SK-N-SH (cell line): ENCODE measurements around the gene TTLL7. TPM values are rescaled to one million over a fixed set of nuclear protein-coding genes. Genes with fewer than 3 reads are reported as not detected.

Experiments used
- CTCF ChIA-PET: fragments of 300-600, 350-600 bp; formaldehyde crosslinking; extraction: SDS; loops from one replicate; lab custom pipeline; 2021; lab: Yijun Ruan, JAX
- POLR2A ChIA-PET: fragments of 350-600 bp; sonication (Branson Sonifier 250); formaldehyde crosslinking; extraction: SDS; loops from one replicate; lab custom pipeline; 2020; ENCODE audit warnings: antibody characterized with exemption, inconsistent platforms; lab: Yijun Ruan, JAX
- DNase-seq: peaks from one replicate; pipeline ENCODE4 v3.0.0; 2012
- H2AFZ ChIP-seq: fragments of 200-600 bp; sonication (generic); 2 replicates; pipeline ENCODE4 v1.8.1; 2016; ENCODE audit warnings: antibody characterized with exemption, mild to moderate bottlenecking, low read depth
- H3F3A ChIP-seq: fragments of 200-600 bp; sonication (generic); replicated peaks from 2 replicates; pipeline ENCODE3; 2016; ENCODE audit warnings: antibody characterized with exemption, mild to moderate bottlenecking; ENCODE audit not compliant: insufficient read depth
- H3K27ac ChIP-seq, 2 experiments: fragments of 200-500 bp in 1 of 2; fragments of 200-600 bp in 1 of 2; sonication (Bioruptor generic) in 1 of 2; sonication (generic), shearing (Covaris generic) in 1 of 2; 2 replicates each; pipeline versions ENCODE4 v1.5.1 to v1.6.1; 2014 to 2016; ENCODE audit warnings: low read depth in 2 of 2, inconsistent platforms in 1 of 2, low read length in 1 of 2, mild to moderate bottlenecking in 1 of 2, mixed read lengths in 1 of 2
- H3K27me3 ChIP-seq: fragments of 200-600 bp; sonication (generic), shearing (Covaris generic); 2 replicates; pipeline ENCODE4 v1.6.1; 2016; ENCODE audit warnings: mixed run types; ENCODE audit not compliant: insufficient read depth
- H3K36me3 ChIP-seq, 2 experiments: fragments of 200-500 bp in 1 of 2; fragments of 200-600 bp in 1 of 2; sonication (Bioruptor generic) in 1 of 2; sonication (generic) in 1 of 2; replicated peaks in 1 of 2; 2 replicates each; pipeline versions ENCODE3 to v1.5.1; 2014 to 2016; ENCODE audit warnings: low read length in 1 of 2, mild to moderate bottlenecking in 1 of 2; ENCODE audit not compliant: insufficient read depth in 2 of 2, control insufficient read depth in 1 of 2
- H3K4me1 ChIP-seq, 2 experiments: fragments of 200-500 bp in 1 of 2; fragments of 200-600 bp in 1 of 2; sonication (Bioruptor generic) in 1 of 2; sonication (generic), shearing (Covaris generic) in 1 of 2; 2 replicates each; pipeline versions ENCODE4 v1.5.1 to v1.6.1; 2014 to 2016; ENCODE audit warnings: low read depth in 1 of 2, low read length in 1 of 2, mixed run types in 1 of 2; ENCODE audit not compliant: insufficient read depth in 2 of 2, control insufficient read depth in 1 of 2
- H3K4me2 ChIP-seq: fragments of 200-600 bp; sonication (generic), shearing (Covaris generic); 2 replicates; pipeline ENCODE4 v1.6.1; 2017; ENCODE audit warnings: mixed run types
- H3K4me3 ChIP-seq, 2 experiments: fragments of 200-500 bp in 1 of 2; fragments of 200-600 bp in 1 of 2; sonication (Bioruptor generic) in 1 of 2; sonication (generic), shearing (Covaris generic) in 1 of 2; 2 replicates each; pipeline versions ENCODE4 v1.5.1 to v1.8.1; 2014 to 2016; ENCODE audit warnings: low read depth in 2 of 2, inconsistent platforms in 1 of 2, low read length in 1 of 2, mild to moderate bottlenecking in 1 of 2, mixed read lengths in 1 of 2, moderate library complexity in 1 of 2
- H3K79me2 ChIP-seq: fragments of 200-600 bp; sonication (generic); 2 replicates; pipeline ENCODE4 v1.8.1; 2017; ENCODE audit warnings: mild to moderate bottlenecking; ENCODE audit not compliant: insufficient read depth
- H3K9ac ChIP-seq: fragments of 200-600 bp; sonication (generic); 2 replicates; pipeline ENCODE4 v1.6.1; 2017; ENCODE audit warnings: mixed run types
- H3K9me2 ChIP-seq: fragments of 200-600 bp; sonication (generic); 2 replicates; pipeline ENCODE4 v1.6.1; 2017; ENCODE audit warnings: mixed run types
- H3K9me3 ChIP-seq: fragments of 200-600 bp; sonication (generic); 2 replicates; pipeline ENCODE4 v1.6.1; 2017; ENCODE audit warnings: mixed run types, mild to moderate bottlenecking, moderate library complexity
- H4K20me1 ChIP-seq: fragments of 200-600 bp; sonication (generic); 2 replicates; pipeline ENCODE4 v1.6.1; 2017; ENCODE audit warnings: mild to moderate bottlenecking, mixed run types; ENCODE audit not compliant: insufficient read depth
- CHD2 ChIP-seq: fragments of 150-350 bp; IDR thresholded peaks from 2 replicates; pipeline ENCODE4 v1.6.1; 2018; ENCODE audit warnings: low read length; ENCODE audit not compliant: partially characterized antibody
- EP300 ChIP-seq, 2 experiments: IDR thresholded peaks; 2 replicates each; pipeline versions ENCODE4 v1.4.0 to v1.6.1; 2012; ENCODE audit warnings: borderline replicate concordance in 1 of 2, low read depth in 1 of 2, low read length in 1 of 2
- EZH2phosphoT487 ChIP-seq: fragments of 200-600 bp; sonication (generic); IDR thresholded peaks from 2 replicates; pipeline ENCODE4 v1.6.1; 2017; ENCODE audit warnings: low read depth, mixed run types, mild to moderate bottlenecking, antibody characterized with exemption, moderate library complexity, borderline replicate concordance
- FOXJ3 ChIP-seq: sonication (generic); formaldehyde crosslinking; IDR thresholded peaks from 2 replicates; pipeline ENCODE4 v1.5.1; 2020; ENCODE audit warnings: mild to moderate bottlenecking, missing genetic modification reagents
- FOXM1 ChIP-seq: IDR thresholded peaks from 2 replicates; pipeline ENCODE4 v1.4.0; 2012; ENCODE audit warnings: low read depth, mild to moderate bottlenecking
- GABPA ChIP-seq: IDR thresholded peaks from 2 replicates; pipeline ENCODE4 v1.4.0; 2012; ENCODE audit warnings: low read depth, mild to moderate bottlenecking
- GATA2 ChIP-seq: sonication (generic); formaldehyde crosslinking; IDR thresholded peaks from 2 replicates; pipeline ENCODE4 v1.5.0; 2020; ENCODE audit warnings: mild to moderate bottlenecking, missing genetic modification reagents
- JUND ChIP-seq: IDR thresholded peaks from 2 replicates; pipeline ENCODE4 v1.4.0; 2012
- MEF2A ChIP-seq: IDR thresholded peaks from 2 replicates; pipeline ENCODE4 v1.4.0; 2012; ENCODE audit warnings: low read depth, borderline replicate concordance
- MXI1 ChIP-seq: IDR thresholded peaks from 2 replicates; pipeline ENCODE4 v1.6.1; 2012; ENCODE audit warnings: mild to moderate bottlenecking, low read depth, low read length, improper control_type of control experiment
- NFIC ChIP-seq: IDR thresholded peaks from 2 replicates; pipeline ENCODE4 v1.4.0; 2012; ENCODE audit warnings: borderline replicate concordance
- NRF1 ChIP-seq: IDR thresholded peaks from 2 replicates; pipeline ENCODE4 v1.6.1; 2012; ENCODE audit warnings: low read depth, mild to moderate bottlenecking, low read length
- POLR2AphosphoS5 ChIP-seq: IDR thresholded peaks from 2 replicates; pipeline ENCODE4 v1.6.1; 2012; ENCODE audit warnings: low read depth, low read length
- RFX5 ChIP-seq: IDR thresholded peaks from 2 replicates; pipeline ENCODE4 v1.6.1; 2012; ENCODE audit warnings: mild to moderate bottlenecking, improper control_type of control experiment, low read length
- SMC3 ChIP-seq: IDR thresholded peaks from 2 replicates; pipeline ENCODE4 v1.6.1; 2012; ENCODE audit warnings: low read depth, low read length, improper control_type of control experiment
- TAF1 ChIP-seq: IDR thresholded peaks from 2 replicates; pipeline ENCODE4 v1.6.1; 2012; ENCODE audit warnings: low read depth, mild to moderate bottlenecking, low read length, moderate library complexity, borderline replicate concordance
- TEAD4 ChIP-seq: IDR thresholded peaks from 2 replicates; pipeline ENCODE4 v1.4.0; 2012; ENCODE audit warnings: mild to moderate bottlenecking, borderline replicate concordance; ENCODE audit not compliant: insufficient read depth
- WGBS: methylation state at CpG from one replicate; pipeline ENCODE4 v1.1.6; 2017; ENCODE audit warnings: low lambda C conversion rate; 5-methylcytosine and 5-hydroxymethylcytosine counted together
- polyA plus RNA-seq, 3 experiments: library from polyadenylated mRNA; depleted of rRNA; stranded (reverse); fragments of >200 nt; gene quantifications; 2 replicates each; pipeline ENCODE4 v1.2.3, GENCODE V29; 2012
- TF ChIP-seq, protein P1 (sequence below): fragments of 150-350 bp; IDR thresholded peaks from 2 replicates; pipeline ENCODE4 v1.6.1; 2017; ENCODE audit warnings: antibody characterized with exemption, low read length, low read depth, borderline replicate concordance
- TF ChIP-seq, protein P2 (sequence below): IDR thresholded peaks from 2 replicates; pipeline ENCODE4 v1.4.0; 2012; ENCODE audit warnings: low read depth, borderline replicate concordance
- TF ChIP-seq, protein P3 (sequence below): fragments of 150-350 bp; IDR thresholded peaks from 2 replicates; pipeline ENCODE4 v1.6.1; 2016; ENCODE audit warnings: mild to moderate bottlenecking, low read depth, low read length
- TF ChIP-seq, protein P4 (sequence below): fragments of 200-600 bp; sonication (generic); IDR thresholded peaks from 2 replicates; pipeline ENCODE4 v1.6.1; 2017; ENCODE audit warnings: antibody characterized with exemption, mild to moderate bottlenecking, moderate library complexity
- TF ChIP-seq, protein P5 (sequence below): IDR thresholded peaks from 2 replicates; pipeline ENCODE4; 2012

The TTLL7 gene
- polyA plus RNA-seq, 1 of the 3 experiments (the other 2 are of a cell fraction), result 7.3 TPM

DNA sequence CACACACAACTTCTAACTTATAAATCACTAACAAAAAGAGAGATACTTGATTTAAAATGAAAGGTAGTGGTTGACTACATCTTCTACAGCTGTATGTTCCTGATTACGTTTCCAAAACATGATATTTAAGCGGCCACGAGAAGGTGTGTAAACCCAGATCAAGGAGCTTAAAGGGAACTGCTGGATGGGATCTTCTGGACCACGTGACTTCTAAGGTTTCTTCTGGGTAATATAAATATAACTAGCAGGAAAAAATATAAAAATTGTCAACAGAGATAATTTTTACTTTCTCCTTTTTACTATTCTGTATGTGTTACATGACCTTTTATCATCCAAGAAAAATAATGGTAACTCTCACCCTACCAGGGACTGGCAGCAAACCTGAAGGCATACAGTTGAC, 66.2 kb downstream of the TTLL7 start:
- H2AFZ ChIP-seq, result no peak overlapping the region
- H4K20me1 ChIP-seq, result no peaks in the 10 kb centered on the region
- no peak for DNase-seq
- H3K27me3 ChIP-seq, result no peaks in the 10 kb centered on the region
- no peak overlapping the region for H3K9ac ChIP-seq
- no peak for TF ChIP-seq CHD2
- TF ChIP-seq, protein P1, sequence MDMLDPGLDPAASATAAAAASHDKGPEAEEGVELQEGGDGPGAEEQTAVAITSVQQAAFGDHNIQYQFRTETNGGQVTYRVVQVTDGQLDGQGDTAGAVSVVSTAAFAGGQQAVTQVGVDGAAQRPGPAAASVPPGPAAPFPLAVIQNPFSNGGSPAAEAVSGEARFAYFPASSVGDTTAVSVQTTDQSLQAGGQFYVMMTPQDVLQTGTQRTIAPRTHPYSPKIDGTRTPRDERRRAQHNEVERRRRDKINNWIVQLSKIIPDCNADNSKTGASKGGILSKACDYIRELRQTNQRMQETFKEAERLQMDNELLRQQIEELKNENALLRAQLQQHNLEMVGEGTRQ, result no peak
- no peak for TF ChIP-seq JUND
- no peak for TF ChIP-seq SMC3
- TF ChIP-seq NFIC, result no peak
- TF ChIP-seq, protein P2, sequence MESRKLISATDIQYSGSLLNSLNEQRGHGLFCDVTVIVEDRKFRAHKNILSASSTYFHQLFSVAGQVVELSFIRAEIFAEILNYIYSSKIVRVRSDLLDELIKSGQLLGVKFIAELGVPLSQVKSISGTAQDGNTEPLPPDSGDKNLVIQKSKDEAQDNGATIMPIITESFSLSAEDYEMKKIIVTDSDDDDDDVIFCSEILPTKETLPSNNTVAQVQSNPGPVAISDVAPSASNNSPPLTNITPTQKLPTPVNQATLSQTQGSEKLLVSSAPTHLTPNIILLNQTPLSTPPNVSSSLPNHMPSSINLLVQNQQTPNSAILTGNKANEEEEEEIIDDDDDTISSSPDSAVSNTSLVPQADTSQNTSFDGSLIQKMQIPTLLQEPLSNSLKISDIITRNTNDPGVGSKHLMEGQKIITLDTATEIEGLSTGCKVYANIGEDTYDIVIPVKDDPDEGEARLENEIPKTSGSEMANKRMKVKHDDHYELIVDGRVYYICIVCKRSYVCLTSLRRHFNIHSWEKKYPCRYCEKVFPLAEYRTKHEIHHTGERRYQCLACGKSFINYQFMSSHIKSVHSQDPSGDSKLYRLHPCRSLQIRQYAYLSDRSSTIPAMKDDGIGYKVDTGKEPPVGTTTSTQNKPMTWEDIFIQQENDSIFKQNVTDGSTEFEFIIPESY, result no peak
- TF ChIP-seq, protein P3, sequence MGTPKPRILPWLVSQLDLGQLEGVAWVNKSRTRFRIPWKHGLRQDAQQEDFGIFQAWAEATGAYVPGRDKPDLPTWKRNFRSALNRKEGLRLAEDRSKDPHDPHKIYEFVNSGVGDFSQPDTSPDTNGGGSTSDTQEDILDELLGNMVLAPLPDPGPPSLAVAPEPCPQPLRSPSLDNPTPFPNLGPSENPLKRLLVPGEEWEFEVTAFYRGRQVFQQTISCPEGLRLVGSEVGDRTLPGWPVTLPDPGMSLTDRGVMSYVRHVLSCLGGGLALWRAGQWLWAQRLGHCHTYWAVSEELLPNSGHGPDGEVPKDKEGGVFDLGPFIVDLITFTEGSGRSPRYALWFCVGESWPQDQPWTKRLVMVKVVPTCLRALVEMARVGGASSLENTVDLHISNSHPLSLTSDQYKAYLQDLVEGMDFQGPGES, result no peak
- no peak for TF ChIP-seq NRF1
- TF ChIP-seq TEAD4, result no peak
- no peak for TF ChIP-seq GABPA
- TF ChIP-seq, all 33 proteins: peak for 0
- Histone ChIP-seq H3K4me3 (no peak overlapping the region), H3K4me1 (no peaks in the 10 kb centered on the region), H3K79me2 (no peaks in the 10 kb centered on the region), H3F3A (no peaks in the 10 kb centered on the region), H3K36me3 (peaks cover 3 to 12% of the 10 kb centered on the region in 2 experiments), H3K9me3 (no peaks in the 10 kb centered on the region), H3K27ac (no peak overlapping the region), H3K9me2 (no peaks in the 10 kb centered on the region), H3K4me2 (no peak overlapping the region)
- POLR2A ChIA-PET, result no interaction called here
- CTCF ChIA-PET, result interaction anchor here (0.7 to 4.4 kb wide), 18 partner anchors 9 to 1012 kb away, joined by 3 to 41 read pairs (median 6); partner anchors contain the start of gene TTLL7
- 95% methylated on average over 4 of the region's 4 CpGs for WGBS

DNA sequence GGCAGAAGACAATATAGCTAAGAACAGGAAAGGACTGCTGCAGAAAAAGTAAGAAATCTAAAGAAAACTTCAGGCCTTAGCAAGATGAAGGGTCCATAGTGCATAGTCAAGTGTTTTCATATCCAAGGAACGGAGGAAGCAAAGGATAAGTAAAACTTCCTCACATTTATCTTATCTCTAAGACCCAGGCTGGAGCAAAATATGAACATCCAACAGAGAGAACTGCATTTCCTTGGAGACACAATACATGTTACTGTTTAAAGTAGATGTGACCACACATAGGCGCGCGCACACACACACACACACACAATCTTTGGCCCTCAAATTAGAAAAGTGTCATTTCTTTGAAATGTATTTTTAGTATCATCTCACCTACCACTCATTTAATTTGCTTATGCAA, 66.7 kb downstream of the TTLL7 start:
- Histone ChIP-seq H2AFZ (peak overlapping the region; percentile 15; the same call in 1 of the 2 replicates), H3K27me3 (no peaks in the 10 kb centered on the region), H3K9ac (no peak overlapping the region), H3K4me3 (no peak overlapping the region), H3K9me2 (no peaks in the 10 kb centered on the region), H4K20me1 (no peaks in the 10 kb centered on the region), H3K79me2 (no peaks in the 10 kb centered on the region), H3F3A (no peaks in the 10 kb centered on the region), H3K27ac (no peak overlapping the region), H3K4me1 (no peaks in the 10 kb centered on the region), H3K9me3 (no peaks in the 10 kb centered on the region), H3K4me2 (no peak overlapping the region), H3K36me3 (peaks cover 0 to 9% of the 10 kb centered on the region in 2 experiments)
- ChIA-PET CTCF (interaction anchor here (0.7 to 4.4 kb wide), 27 partner anchors 9 to 1013 kb away, joined by 3 to 41 read pairs (median 4); partner anchors contain the start of gene TTLL7), POLR2A (no interaction called here)
- WGBS, result 93% methylated on average over 4 of the region's 4 CpGs
- no peak for DNase-seq
- no peak for TF ChIP-seq MXI1
- no peak for TF ChIP-seq MEF2A
- no peak for TF ChIP-seq EP300 (IDR thresholded peaks at IDR 0.05; ENCODE audit: borderline replicate concordance in 1 of 2, low read depth in 1 of 2, low read length in 1 of 2)
- TF ChIP-seq, protein P4, sequence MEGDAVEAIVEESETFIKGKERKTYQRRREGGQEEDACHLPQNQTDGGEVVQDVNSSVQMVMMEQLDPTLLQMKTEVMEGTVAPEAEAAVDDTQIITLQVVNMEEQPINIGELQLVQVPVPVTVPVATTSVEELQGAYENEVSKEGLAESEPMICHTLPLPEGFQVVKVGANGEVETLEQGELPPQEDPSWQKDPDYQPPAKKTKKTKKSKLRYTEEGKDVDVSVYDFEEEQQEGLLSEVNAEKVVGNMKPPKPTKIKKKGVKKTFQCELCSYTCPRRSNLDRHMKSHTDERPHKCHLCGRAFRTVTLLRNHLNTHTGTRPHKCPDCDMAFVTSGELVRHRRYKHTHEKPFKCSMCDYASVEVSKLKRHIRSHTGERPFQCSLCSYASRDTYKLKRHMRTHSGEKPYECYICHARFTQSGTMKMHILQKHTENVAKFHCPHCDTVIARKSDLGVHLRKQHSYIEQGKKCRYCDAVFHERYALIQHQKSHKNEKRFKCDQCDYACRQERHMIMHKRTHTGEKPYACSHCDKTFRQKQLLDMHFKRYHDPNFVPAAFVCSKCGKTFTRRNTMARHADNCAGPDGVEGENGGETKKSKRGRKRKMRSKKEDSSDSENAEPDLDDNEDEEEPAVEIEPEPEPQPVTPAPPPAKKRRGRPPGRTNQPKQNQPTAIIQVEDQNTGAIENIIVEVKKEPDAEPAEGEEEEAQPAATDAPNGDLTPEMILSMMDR, result no peak
- no peak for TF ChIP-seq TAF1
- no peak for TF ChIP-seq GATA2 (CRISPR knock-in tag)
- no peak for TF ChIP-seq FOXJ3
- TF ChIP-seq POLR2AphosphoS5, result no peak
- TF ChIP-seq RFX5, result no peak
- TF ChIP-seq FOXM1, result no peak
- TF ChIP-seq, protein P5, sequence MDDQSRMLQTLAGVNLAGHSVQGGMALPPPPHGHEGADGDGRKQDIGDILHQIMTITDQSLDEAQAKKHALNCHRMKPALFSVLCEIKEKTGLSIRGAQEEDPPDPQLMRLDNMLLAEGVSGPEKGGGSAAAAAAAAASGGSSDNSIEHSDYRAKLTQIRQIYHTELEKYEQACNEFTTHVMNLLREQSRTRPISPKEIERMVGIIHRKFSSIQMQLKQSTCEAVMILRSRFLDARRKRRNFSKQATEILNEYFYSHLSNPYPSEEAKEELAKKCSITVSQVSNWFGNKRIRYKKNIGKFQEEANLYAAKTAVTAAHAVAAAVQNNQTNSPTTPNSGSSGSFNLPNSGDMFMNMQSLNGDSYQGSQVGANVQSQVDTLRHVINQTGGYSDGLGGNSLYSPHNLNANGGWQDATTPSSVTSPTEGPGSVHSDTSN, result no peak
- no peak for TF ChIP-seq EZH2phosphoT487
